NCI-H128 (cell line): ENCODE results near the gene FAM50B.

Experiments
- DNase-seq: peaks from one replicate; lab custom pipeline; 2025; ENCODE audit not compliant: unreplicated experiment; lab: John Stamatoyannopoulos, UW

Gene FAM50B

DNA sequence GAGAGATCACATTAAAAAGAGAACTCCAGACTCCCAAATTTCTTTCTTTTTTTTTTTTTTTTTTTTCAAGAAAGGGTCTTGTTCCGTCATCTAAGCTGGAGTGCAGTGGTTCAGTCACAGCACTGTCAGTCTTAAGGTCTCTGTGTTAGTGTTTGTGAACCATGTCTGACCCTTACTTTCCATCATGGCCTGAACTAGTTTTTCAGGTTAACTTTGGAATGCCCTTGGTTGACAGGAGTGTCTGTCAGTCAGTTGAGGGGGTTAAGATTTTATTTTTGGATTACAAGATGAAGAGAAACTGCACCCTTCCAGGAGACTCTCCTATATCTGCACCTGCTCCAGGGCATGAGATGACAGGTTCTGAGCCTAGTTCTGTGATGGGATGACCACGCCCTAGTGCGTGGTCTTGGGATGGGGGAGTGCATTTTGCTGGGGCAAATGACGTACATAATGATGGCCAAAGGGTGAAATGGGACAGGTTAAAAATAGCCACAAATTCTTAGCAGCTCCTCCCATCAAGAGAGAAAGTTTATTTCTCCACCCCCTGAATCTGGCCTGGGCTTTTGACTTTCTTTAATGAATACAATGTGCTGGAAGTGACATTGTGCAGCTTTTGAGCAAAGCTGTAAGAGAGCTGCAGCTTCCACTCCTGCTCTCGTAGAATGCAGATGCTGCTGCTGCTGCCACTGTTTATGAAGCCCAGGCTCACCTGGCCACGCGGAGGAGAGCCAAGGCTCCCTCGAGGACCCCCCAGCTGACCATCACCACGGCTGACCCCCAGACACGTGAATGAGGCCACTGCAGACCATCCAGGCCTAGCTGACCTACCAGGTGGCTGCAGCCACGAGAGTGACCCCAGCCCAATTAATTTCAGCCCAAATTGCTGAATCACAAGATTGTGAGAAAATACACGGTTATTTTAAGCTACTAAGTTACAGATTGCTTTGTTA is 29.7 kb upstream of the FAM50B start:
- no peak for DNase-seq

DNA sequence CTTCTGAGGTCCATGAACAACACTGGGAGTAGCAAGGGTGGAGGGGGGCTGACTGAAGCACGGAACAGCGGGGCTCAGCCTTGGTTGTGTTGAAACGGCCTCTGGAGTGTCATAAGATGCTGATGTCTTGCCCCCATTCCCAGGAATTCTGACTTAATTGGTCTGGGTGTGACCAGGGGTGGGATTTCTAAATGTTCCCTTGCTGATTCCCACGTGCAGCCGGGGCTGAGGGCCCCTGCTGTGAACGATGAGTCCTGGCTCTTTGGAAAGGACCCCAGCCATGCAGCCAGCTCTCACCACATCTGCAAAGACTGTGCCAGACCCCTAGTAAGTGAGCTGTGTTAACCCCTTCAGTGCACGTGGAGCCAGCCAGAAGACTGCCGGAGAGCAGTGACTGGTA is 28.6 kb upstream of the FAM50B start:
- no peak for DNase-seq

DNA sequence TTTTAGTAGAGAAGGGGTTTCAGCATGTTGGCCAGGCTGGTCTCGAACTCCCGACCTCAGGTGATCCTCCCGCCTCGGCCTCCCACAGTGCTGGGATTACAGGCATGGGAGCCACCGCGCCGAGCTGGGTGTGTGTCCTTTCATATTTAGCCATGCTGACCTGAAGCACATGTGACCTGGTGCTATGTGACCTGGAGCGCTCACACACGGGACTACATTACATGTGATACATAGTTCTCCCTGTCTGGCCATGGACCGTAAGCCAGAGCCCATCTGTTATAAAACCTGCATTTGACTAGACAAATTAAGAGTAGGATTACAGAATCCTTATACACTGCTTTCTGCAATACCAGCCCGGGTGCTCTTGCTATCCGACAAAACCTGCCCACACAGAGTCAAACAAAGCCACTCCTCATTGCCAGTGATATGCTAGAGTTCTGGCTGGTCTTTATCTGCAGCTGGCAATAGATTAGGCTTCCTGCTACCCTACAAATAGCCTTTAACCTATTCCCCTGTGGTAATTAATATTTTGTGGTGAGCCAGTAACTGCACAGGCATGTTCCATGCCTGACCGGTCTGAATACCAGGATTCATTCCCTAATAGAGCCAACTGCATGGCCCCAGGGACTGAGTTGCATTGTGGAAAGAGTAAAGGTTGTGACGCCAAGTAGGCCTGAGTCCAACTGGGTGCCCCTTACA is 26.3 kb upstream of the FAM50B start:
- no peak for DNase-seq

DNA sequence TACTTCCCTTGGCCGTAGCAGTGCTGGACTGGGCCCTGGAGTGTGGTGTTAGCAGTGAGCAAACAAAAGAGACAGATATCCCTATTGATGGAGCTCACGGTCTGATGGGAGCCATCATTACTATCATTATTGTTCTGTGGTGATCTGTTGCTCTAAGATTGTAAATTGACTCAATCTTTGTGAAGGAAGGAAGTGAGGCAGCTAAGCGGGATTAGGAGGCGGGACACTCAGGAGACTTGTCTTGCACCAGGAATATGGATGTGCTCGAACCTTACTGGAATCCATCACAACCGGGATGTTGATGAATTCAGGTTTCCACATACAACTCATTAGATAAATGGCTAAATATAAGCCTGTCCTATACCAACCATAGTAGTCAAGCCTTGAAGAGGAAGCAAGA is 25.5 kb upstream of the FAM50B start:
- DNase-seq, result no peak

DNA sequence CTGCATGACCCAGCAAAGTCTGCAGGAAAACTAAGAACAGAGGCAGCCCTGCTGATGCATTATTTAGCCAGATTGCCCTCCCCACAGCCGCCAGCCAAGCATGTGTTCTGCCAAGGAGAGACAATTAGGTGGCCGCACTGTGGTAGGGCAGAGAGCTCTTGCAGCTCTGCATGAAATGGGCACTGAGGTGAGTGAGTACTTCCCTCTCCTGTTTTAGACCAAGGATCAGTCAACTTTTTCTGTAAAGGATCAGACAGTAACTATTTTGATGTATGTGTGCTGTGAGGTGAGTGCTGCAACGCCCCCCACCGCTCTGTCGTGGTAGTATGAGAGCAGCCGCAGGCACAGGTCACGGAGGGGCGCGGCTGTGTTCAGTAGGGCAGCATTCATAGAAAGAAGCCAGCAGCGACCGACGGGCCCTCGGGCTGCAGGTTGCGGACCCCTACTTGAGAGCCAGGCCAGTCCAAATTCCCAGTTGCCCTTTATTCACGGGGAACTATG is 23.8 kb upstream of the FAM50B start:
- DNase-seq, result no peak

DNA sequence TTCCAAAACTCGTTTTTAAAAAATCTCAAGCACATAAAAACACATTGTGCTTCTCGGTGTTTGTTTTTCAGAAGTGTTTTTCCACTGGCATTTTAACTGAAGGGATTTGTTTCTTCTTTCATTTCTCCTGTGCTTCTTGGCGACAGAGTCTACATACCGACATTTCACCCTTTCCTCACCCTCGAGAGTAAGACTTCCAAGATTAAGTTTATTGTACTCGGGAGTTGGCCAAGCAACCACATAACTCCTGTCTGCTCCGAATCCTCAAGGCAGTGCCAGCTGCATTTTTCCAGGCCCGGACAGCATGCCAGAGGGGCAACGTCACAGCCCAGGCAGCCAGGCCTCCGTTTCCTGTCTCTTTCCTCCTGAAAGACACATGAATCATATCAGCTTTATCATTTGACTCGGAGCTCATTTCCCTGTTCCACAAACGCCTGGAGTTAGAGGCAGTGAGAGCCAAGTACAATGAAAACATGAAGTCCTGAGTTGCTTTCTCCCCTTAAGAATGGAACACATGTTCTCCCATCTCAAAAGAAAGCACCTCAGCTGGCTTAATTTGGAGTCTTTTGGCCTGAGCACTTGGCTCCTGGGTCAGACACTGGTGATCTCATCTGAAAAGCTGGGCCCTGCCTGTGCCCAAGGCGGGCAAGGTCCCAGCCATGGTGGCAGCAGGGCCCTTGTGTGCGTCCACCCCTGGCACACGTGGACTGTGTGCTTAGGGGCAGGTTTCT is 23.2 kb upstream of the FAM50B start:
- DNase-seq, result no peak

DNA sequence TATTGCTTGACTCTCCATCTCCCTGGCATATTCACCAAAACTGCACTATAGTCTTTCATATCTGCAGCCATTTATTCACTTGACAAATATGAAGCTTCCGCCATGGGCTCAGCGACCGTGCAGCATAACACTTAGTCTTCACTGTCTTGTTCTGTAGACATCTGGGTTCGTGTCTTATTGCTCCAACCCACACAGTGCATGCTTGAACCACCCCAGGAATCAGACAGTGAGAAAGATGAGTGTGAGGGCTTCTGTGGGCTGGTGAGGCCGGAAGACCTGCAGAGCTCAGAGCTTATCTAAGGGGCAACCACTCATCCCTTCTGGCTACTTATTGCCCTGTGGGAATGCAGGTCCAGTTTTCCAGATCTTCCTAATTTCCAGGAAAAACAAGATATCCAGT is 19.9 kb upstream of the FAM50B start:
- no peak for DNase-seq

DNA sequence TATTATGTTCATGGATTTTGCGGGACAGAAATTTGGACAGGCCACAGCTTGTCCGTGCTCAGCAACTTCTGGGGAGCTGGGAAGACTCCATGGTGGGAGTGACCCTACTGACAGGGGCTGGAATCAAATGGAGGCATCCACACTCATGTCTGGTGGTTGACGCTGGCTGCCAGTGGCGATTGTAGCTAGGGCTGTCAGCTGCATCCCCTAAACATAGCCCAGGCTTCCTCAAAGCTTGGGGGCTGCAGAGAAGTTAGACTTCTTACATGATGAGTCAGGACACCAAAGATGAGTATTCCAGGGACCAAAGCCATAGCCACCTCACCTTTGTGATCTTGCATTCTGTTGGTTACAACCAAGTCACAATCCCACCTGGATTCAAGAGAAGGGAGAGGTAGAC is 18.4 kb upstream of the FAM50B start:
- DNase-seq, result no peak

DNA sequence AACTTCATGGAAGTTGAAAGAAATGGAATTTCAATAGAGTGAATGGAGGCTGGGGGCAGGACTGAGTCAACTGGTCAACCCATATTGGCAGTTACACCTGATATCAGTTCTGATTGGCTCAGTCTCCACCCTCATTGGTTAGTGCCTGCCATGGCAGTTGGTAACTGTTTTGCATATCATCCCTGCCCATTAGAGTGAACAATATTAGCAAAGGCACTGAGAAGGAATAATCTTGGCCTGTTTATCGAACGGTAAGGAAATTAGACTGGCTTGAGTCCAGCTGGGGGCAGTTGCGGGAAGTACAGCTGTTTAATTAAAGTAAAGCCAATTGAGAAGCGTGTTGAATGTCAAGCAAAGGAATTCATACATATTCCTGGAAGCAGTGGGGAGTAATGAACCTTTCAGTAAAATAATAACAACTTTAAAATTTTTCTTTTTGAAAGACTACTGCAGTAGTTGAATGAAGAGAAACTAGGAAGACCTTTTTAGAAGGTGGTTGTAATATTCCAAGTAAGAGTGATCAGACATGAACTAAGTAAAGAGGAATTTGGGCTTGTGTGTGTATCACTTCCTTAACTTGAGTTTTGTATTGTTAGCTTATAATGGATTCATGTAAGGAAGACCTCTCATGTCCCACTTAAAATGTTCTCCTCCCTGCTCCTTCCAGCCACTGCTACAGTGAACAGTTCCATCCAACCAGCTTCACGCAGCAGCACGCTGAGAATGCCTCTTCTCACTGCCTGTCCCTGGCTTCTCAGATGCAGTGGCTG is 17.2 kb upstream of the FAM50B start:
- DNase-seq, result no peak

DNA sequence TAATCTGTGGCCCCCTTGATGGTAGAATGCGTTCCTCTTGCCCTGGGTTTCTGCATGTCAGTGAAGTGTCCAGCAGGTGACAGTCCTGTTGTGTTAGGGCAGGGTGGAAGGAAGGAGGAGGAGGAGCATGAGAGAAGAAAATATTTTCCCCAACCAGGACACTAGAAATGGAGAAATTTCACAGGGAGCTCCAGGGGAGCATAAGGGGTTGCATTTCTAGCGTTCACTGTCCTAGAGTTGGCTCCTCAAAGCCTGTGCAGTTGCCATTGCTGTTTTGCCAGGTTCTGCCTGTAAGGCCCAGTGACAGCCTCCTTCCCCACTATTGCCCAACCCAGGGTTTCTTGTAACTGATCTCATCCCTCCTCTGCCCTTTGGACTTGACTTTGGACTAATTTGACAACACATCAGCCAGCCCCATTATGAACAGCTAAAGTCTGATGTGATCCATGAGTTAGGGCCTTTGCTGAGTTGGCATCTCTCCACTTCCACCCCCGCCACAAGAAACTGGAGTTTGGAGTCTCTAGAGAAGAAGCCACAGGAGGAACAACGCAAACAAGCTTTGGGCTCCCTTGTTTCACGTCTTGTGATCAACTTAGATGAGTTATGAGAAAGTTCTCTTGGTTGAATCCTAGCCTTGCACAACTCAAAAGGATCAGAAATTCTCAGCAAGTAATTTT is 14.0 kb upstream of the FAM50B start:
- DNase-seq, result no peak

DNA sequence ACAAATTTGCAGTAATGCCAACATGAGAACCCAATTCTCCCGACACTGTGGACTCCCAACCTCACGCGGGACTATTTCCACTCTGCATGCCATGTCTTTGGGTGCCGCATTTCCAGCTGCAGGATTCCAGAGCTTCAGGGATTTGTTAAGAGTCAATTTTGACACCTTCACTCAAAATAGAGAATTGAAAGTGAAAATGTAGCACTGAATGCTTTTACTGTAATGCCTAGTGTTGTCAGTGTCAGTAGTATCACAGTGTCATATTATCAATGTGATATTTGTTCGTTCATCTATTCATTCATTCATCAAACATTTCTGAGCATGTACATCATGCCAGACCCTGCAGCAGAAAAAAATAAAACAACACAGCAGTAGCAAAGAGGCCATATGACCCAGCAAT is 13.4 kb upstream of the FAM50B start:
- no peak for DNase-seq

DNA sequence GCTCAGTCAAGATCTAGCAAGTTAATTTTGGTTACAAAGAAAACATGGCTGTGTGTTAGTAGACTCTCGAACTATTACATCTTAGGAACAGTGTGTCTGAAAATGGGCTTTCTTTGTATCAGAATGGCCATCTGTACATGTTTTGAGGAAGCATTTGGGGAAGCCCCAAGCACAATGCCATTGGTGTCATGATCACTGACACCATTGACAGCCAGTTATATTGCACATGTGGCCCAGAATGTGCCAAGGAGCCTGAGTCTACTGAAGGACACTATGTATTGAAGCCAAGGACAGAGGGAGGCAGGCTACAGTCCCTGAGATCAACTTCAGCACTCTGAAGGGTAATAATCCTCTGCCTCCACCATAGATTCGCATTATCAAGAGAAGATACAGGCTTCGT is 12.6 kb upstream of the FAM50B start:
- DNase-seq, result no peak

DNA sequence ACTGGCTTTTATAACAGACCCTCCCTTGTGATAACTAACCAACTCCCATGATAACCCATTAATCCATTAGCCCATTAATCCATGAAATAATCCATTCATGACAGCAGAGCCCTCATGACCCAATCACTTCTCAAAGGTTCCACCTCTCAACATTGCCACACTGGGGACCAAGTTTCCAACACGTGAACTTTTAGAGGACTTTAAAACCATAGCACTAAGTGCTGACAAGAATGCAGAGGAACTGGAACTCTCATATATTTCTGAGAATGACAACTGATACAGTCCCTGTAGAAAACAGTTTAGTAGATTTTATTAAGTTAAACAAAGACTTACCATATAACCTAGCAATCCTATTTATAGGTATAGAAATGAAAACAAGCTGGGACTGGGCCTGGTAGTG is 11.4 kb upstream of the FAM50B start:
- no peak for DNase-seq

DNA sequence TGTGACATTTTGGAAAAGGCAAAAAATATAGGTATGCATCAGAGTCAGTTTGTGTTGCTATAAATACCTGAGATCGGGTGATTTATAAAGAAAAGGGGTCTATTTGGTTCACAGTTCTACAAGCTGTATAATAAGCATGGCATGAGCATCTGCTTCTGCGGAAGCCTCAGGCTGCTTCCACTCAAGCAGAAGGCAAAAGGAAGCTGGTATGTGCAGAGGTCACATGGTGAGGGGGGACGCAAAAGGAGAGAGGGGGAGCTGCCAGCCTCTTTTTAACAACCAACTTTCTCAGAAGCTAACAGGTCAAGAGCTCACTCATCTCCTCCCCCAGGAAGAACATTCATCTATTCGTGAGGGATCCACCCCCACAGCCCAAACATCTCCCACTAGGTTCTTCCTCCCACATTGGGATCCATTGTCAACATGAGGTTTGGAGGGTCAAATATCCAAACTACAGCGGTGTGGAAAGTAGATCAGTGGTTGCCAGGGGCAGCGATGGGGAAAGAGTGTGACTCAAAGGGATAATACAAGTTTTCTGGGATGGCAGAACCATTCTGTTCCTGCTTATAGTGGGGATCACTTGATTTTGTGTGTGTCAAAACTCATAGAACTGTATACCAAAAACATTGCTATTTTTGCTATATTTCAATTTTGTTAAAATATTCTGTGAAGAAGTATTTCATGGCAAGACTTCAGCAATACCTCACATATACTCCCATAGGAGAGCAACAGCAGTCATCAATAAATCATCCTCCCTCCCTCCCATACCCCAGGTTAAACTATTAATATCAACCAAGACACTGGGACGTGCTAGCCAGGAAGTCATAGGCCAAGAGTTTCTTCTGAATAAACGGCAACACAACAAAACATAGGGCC is 9.9 kb upstream of the FAM50B start:
- no peak for DNase-seq

DNA sequence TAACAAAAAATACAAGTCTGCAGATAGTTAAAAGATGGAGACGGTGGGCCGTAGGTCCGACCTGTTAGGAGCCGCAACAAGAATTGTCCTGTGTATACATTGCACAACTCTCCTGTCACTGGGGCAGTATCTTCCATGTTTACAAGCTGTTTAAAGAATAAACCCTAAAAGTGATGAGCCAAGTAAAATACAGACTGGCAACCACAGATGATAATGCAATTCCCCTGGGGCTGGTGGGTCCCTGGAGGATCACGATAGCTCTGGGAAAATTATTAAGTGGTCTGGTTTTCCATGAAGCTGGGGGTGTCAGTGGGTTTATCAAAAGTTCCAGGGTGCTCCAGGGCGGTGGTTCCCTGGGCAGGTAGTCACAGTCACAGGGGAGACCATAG is 8.1 kb upstream of the FAM50B start:
- no peak for DNase-seq

DNA sequence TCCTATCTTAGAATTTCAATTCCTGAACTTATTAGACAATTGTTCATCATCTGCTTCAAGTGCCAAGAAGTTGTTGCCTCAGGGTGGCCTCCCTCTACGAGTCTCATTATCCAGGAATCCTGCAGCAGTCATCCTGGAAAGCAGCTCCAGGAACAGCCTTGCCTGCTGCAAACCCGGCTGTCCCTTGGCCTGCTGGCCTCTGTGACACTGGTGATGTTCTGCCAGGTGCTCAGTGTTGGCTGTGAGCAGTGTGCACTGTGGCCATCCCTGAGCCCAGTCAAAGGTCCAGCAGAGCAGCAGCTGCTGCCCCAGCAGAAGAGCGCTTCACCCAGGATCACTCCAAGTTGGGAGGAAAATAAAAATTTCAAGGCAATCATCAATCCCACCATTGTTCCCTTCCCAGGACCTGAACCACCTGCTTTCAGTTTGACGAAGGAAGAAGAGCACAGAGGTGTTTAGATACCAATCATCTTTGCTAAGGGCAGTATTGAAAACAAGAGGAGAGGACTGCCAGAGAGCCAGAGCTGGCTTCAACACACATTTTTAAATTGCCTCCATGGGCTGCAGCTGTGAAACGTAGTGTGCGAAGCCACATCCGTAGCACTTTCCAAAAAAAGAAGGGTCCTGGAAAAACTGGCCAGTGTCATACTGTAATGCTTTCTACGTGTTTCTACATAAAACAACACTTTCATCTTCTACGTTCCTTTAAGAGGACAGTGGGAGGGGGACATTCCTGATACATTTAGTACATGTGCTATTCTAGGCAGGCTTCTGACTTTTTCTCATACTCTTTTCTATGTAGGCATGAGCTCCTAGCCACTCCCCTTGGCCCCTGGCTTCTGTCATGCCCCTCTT is 7.2 kb upstream of the FAM50B start:
- DNase-seq, result no peak

DNA sequence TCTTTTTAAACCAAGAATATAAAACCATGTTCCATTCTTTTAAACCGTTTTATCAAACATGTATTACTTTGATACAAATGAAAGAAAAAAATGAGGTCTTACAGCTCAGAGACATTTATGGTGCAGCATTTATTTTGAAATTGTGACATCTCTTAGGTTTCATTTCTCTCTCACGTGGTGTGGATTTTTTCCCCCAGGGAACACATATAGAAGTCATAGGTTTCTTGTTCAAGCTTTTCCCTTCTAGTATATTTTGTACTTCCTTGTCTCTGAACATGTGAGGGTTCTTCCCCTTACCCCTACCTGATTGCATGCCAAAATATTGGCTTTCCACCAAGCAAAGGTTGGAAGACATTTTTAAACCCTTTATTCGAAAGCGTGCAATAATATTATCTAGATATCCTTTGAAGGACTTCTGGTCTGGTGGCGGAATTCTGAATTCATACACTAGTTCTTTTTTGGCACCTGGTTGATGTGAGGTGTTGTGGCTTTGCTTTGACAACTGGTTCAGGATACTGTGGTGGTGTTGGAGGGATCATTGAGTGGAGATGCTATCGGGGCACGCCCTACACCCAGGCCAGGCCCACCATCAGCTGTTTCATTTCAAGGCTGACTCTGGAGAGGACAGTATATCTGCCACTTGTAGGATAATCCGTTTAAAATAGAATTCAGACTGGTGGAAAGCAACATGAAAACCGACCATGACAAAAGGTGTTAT is 5.6 kb upstream of the FAM50B start:
- DNase-seq, result no peak

DNA sequence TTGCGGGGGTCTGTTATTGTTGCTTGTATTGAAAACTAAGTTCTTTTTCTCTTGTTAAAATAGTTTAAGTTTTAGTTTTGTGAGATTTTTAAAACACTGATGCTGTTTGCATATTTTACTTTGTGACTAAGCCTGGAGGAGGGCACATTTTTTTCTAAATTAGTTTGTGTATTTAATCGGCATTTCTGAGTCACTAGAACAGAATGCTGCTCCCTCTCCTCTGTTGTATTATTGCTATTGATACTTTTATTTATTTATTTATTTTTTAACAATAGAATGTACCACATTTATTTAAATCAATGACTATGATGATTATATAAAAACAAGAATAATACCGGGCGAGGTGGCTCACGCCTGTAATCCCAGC is 5.1 kb upstream of the FAM50B start:
- no peak for DNase-seq
